Retinal pigment epithelial cell (primary cell): ENCODE data around the gene MS4A10.

Source experiments
- DNase-seq: peaks from one replicate; pipeline ENCODE4 v3.0.0-alpha.2; 2010; ENCODE audit warnings: low read depth
- H3K4me3 ChIP-seq: 2 replicates; pipeline ENCODE4 v1.5.1; 2011; ENCODE audit warnings: mild to moderate bottlenecking, low read length, control low read depth, moderate library complexity
- CTCF ChIP-seq: conservative IDR thresholded peaks from 2 replicates; pipeline ENCODE4 v1.5.1; 2011; ENCODE audit warnings: low read depth, low read length, control low read depth, inconsistent platforms

The MS4A10 gene

GRCh38 chr11:60849641-60850520, 64.7 kb downstream of the MS4A10 start:
- H3K4me3 ChIP-seq = no peak overlapping the region
- TF ChIP-seq CTCF = no peak
- no peak for DNase-seq
